ENCODE measurements around the gene FLNC.

Gene FLNC

GRCh38 chr7:128826916-128827247, 3.3 kb upstream of the FLNC start:
- TF ChIP-seq, protein P1, sequence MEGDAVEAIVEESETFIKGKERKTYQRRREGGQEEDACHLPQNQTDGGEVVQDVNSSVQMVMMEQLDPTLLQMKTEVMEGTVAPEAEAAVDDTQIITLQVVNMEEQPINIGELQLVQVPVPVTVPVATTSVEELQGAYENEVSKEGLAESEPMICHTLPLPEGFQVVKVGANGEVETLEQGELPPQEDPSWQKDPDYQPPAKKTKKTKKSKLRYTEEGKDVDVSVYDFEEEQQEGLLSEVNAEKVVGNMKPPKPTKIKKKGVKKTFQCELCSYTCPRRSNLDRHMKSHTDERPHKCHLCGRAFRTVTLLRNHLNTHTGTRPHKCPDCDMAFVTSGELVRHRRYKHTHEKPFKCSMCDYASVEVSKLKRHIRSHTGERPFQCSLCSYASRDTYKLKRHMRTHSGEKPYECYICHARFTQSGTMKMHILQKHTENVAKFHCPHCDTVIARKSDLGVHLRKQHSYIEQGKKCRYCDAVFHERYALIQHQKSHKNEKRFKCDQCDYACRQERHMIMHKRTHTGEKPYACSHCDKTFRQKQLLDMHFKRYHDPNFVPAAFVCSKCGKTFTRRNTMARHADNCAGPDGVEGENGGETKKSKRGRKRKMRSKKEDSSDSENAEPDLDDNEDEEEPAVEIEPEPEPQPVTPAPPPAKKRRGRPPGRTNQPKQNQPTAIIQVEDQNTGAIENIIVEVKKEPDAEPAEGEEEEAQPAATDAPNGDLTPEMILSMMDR (IDR thresholded peaks at IDR 0.05): no peak
- Histone ChIP-seq H3K9me3 (ENCODE audit: control insufficient read depth, low read length) (no peaks in the 10 kb centered on the region), H3K4me1 (peaks cover 6% of the 10 kb centered on the region), H3K36me3 (ENCODE audit: control insufficient read depth, insufficient read depth, low read length) (no peaks in the 10 kb centered on the region), H3K27ac (no peak overlapping the region), H3K9ac (no peak overlapping the region), H3K4me3 (ENCODE audit: low read depth, low read length) (no peak overlapping the region), H3K4me2 (ENCODE audit: low read length) (no peak overlapping the region), H3K79me2 (no peaks in the 10 kb centered on the region), H3K27me3 (ENCODE audit: control insufficient read depth, insufficient read depth, low read length) (no peaks in the 10 kb centered on the region), H2AFZ (no peak overlapping the region)

DNA sequence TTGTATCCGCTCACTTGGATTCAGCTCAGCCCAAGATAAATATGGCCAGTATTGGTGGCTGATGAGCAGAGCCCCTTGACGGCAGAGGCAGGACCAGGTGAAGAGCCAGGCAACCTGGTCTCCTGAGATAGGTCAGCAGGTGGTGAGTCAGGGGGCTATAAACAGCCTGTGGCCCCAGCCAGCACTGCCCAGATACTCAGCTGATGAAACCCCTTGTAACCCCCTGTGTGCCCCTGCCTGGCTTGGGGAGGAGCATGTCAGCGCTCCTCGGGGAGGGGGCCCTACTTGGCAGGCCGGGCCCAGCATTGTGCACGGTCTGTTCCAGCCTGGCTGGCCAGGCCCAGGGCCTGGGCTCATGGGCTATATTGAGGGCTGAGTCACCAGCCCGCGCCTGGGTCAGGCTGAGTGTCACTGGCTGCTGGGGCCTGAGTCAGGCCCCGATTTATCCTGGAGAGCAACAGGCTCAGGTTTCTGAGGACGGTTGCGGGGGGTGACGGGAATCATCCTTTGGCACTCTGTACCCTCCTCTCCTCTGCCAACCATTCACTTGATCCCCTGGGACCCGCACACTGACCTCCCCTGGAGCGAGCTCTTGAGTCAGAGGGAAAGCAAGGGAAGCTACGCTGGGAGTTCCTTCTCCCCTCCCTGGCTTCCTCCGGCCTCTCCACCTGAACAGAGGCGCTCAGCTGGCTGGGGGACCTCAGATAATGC, 2.8 kb upstream of the FLNC start:
- Histone ChIP-seq H3K4me1 (peaks cover 8% of the 10 kb centered on the region), H3K9ac (no peak overlapping the region), H2AFZ (no peak overlapping the region), H3K9me3 (ENCODE audit: control insufficient read depth, low read length) (no peaks in the 10 kb centered on the region), H3K4me2 (ENCODE audit: low read length) (no peak overlapping the region), H3K4me3 (ENCODE audit: low read depth, low read length) (no peak overlapping the region), H3K36me3 (ENCODE audit: control insufficient read depth, insufficient read depth, low read length) (no peaks in the 10 kb centered on the region), H3K27ac (no peak overlapping the region), H3K27me3 (ENCODE audit: control insufficient read depth, insufficient read depth, low read length) (no peaks in the 10 kb centered on the region), H3K79me2 (no peaks in the 10 kb centered on the region)
- TF ChIP-seq, protein P1 (IDR thresholded peaks at IDR 0.05): no peak

- TF ChIP-seq, protein P1 (IDR thresholded peaks at IDR 0.05): no peak
- Histone ChIP-seq H3K79me2 (no peaks in the 10 kb centered on the region), H3K9me3 (ENCODE audit: control insufficient read depth, low read length) (no peaks in the 10 kb centered on the region), H2AFZ (no peak overlapping the region), H3K36me3 (ENCODE audit: control insufficient read depth, insufficient read depth, low read length) (no peaks in the 10 kb centered on the region), H3K4me2 (ENCODE audit: low read length) (no peak overlapping the region), H3K4me1 (peaks cover 10% of the 10 kb centered on the region), H3K27ac (no peak overlapping the region), H3K4me3 (ENCODE audit: low read depth, low read length) (no peak overlapping the region), H3K27me3 (ENCODE audit: control insufficient read depth, insufficient read depth, low read length) (no peaks in the 10 kb centered on the region), H3K9ac (no peak overlapping the region)
Measured at GRCh38 chr7:128827971-128828711, 2.1 kb upstream of the FLNC start.

DNA sequence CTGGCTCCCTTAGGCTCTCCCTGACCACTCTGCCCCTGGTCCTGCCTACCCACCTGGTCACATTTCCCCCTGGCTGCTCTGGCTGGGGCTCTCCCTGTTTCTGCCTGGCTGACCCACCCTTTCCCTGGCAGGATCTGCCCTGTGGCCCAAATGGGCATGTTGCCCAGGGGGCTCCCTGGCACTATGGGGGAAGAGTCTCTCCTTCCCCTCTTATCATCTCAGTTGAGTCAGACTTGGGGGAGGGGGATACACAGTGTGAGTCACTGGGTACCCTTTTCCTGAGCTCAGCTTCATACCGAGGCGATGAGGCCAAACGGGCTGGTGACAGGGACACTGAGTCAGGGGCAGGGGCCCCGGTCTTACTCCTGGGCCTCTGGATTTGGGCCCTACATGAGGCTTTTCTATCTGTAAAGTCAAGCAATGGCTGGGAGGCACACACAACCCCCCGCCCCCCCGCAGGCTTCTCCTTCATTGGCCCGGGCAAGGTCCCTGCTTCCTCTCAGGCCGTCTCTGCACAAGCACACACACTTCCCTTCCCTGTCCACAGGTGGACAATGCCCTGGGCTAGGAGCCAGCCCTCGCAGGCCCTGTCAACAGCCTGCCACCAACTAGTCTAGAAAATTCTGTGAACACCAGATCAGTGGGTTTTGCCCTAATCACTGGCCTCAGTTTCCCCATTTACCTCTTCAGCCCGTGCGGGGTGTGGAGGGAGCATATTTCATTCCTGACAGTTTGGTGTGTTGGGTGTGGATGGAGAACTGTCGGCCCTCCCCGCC, 627 bp upstream of the FLNC start:
- peaks cover 14% of the 10 kb centered on the region for H3K4me1 ChIP-seq

More for the DNA sequence above, 627 bp upstream of the FLNC start:
- Histone ChIP-seq H3K27me3 (ENCODE audit: control insufficient read depth, insufficient read depth, low read length) (no peaks in the 10 kb centered on the region), H2AFZ (peak overlapping the region; percentile 28), H3K9ac (no peak overlapping the region), H3K27ac (no peak overlapping the region), H3K79me2 (no peaks in the 10 kb centered on the region), H3K36me3 (ENCODE audit: control insufficient read depth, insufficient read depth, low read length) (no peaks in the 10 kb centered on the region), H3K9me3 (ENCODE audit: control insufficient read depth, low read length) (no peaks in the 10 kb centered on the region), H3K4me3 (ENCODE audit: low read depth, low read length) (no peak overlapping the region), H3K4me2 (ENCODE audit: low read length) (peak overlapping the region; percentile 53)
- TF ChIP-seq, protein P1 (IDR thresholded peaks at IDR 0.05): no peak
